GM19043 (cell line): ENCODE data around the gene RASAL2.
A peak's percentile ranks its signal among the peaks of the same experiment; 100 is the strongest.
"Not testable (repeated sequence)": the region's sequence is repeated elsewhere in the genome, so short reads cannot be mapped to it uniquely, and the experiment has no call there.

Experiments
- ATAC-seq: cut with Tn5 transposase; IDR thresholded peaks from one replicate; pipeline ENCODE4 v1.9.1; 2021; ENCODE audit warnings: low read depth; ENCODE audit not compliant: unreplicated experiment

RASAL2 gene

GRCh38 chr1:178368208-178368607 is 274.3 kb downstream of the RASAL2 start:
- ATAC-seq = no peak

GRCh38 chr1:178371235-178371634 is 277.3 kb downstream of the RASAL2 start:
- ATAC-seq = no peak

GRCh38 chr1:178371933-178372388 is 278.1 kb downstream of the RASAL2 start:
- no peak for ATAC-seq

- no peak for ATAC-seq
Observed at GRCh38 chr1:178374016-178374415, 280.1 kb downstream of the RASAL2 start.

- no peak for ATAC-seq
Observed at GRCh38 chr1:178376008-178376407, 282.1 kb downstream of the RASAL2 start.

- no peak for ATAC-seq
Observed at GRCh38 chr1:178379807-178380206, 285.9 kb downstream of the RASAL2 start.

- ATAC-seq = no peak
Observed at GRCh38 chr1:178382372-178382771, 288.5 kb downstream of the RASAL2 start.

GRCh38 chr1:178385662-178386061 is 291.8 kb downstream of the RASAL2 start:
- no peak for ATAC-seq

GRCh38 chr1:178388418-178389145 is 294.7 kb downstream of the RASAL2 start:
- ATAC-seq = no peak

GRCh38 chr1:178389441-178389840 is 295.5 kb downstream of the RASAL2 start:
- ATAC-seq = no peak

- ATAC-seq = not testable (repeated sequence)
Observed at GRCh38 chr1:178390280-178390679, 296.4 kb downstream of the RASAL2 start.

GRCh38 chr1:178393370-178393769 is 299.5 kb downstream of the RASAL2 start:
- ATAC-seq = no peak

- ATAC-seq = no peak
Observed at GRCh38 chr1:178396789-178397188, 302.9 kb downstream of the RASAL2 start.

GRCh38 chr1:178397678-178398077 is 303.8 kb downstream of the RASAL2 start:
- ATAC-seq = no peak

GRCh38 chr1:178399177-178399728 is 305.3 kb downstream of the RASAL2 start:
- ATAC-seq = no peak

- ATAC-seq = no peak
Observed at GRCh38 chr1:178405137-178405536, 311.2 kb downstream of the RASAL2 start.

- no peak for ATAC-seq
Observed at GRCh38 chr1:178407215-178407614, 313.3 kb downstream of the RASAL2 start.

- no peak for ATAC-seq
Observed at GRCh38 chr1:178407655-178408054, 313.8 kb downstream of the RASAL2 start.

- no peak for ATAC-seq
Observed at GRCh38 chr1:178408871-178409270, 315.0 kb downstream of the RASAL2 start.

GRCh38 chr1:178409541-178409940 is 315.6 kb downstream of the RASAL2 start:
- ATAC-seq = no peak

- peak; percentile 62 for ATAC-seq
Observed at GRCh38 chr1:178411756-178412399, 318.0 kb downstream of the RASAL2 start.

- ATAC-seq = peak; percentile 89
Observed at GRCh38 chr1:178412400-178412770, 318.5 kb downstream of the RASAL2 start.
